Stomach (tissue), 9 donors: ENCODE results near the gene ETS1. TPM values are rescaled to one million over a fixed set of nuclear protein-coding genes. Genes with fewer than 3 reads are reported as not detected.

Experiments used
- DNase-seq, 2 donors: peaks; one replicate each; pipeline versions ENCODE4 v3.0.0 to v3.0.0-alpha.2; 2013 to 2019
- H3K27ac ChIP-seq, 5 donors: fragments of 200-600 bp in 4 of 5; sonication (generic) in 4 of 5; one replicate each; pipeline ENCODE4 v1.5.1; 2013 to 2019; ENCODE audit warnings: mild to moderate bottlenecking in 1 of 5, moderate library complexity in 1 of 5
- H3K27me3 ChIP-seq, 3 donors: fragments of 200-600 bp; sonication (generic); one replicate each; pipeline ENCODE4 v1.5.1; 2017 to 2019; ENCODE audit warnings: mixed run types in 1 of 3
- H3K36me3 ChIP-seq, 4 donors: fragments of 200-600 bp; sonication (generic); 1 replicate in 3 of 4; 2 replicates in 1 of 4; pipeline ENCODE4 v1.5.1; 2016 to 2019
- H3K4me1 ChIP-seq, 4 donors: fragments of 200-600 bp; sonication (generic); one replicate each; pipeline ENCODE4 v1.5.1; 2016 to 2019
- H3K4me3 ChIP-seq, 4 donors: fragments of 200-600 bp; sonication (generic) in 3 of 4; one replicate each; pipeline ENCODE4 v1.5.1; 2016 to 2019; ENCODE audit warnings: mild to moderate bottlenecking in 1 of 4
- H3K9me3 ChIP-seq, 4 donors: fragments of 200-600 bp; sonication (generic); one replicate each; pipeline ENCODE4 v1.5.1; 2016 to 2019
- CTCF ChIP-seq, 7 experiments: fragments of 450-650 bp in 4 of 7; fragments of 200-600 bp in 3 of 7; sonication (generic) in 3 of 7; IDR thresholded peaks; one replicate each; pipeline ENCODE4 v1.5.1; 2016 to 2019; ENCODE audit warnings: antibody characterized with exemption in 7 of 7, control low read depth in 2 of 7, mild to moderate bottlenecking in 1 of 7
- EP300 ChIP-seq: sonication (generic); formaldehyde crosslinking; IDR thresholded peaks from one replicate; pipeline ENCODE4 v1.6.1; 2017; ENCODE audit warnings: antibody characterized with exemption
- POLR2A ChIP-seq, 4 donors: fragments of 450-650 bp; IDR thresholded peaks; one replicate each; pipeline ENCODE4 v1.6.1; 2016; ENCODE audit warnings: antibody characterized with exemption in 4 of 4, control low read depth in 2 of 4, mild to moderate bottlenecking in 1 of 4, moderate library complexity in 1 of 4
- POLR2AphosphoS5 ChIP-seq, 3 donors: sonication (generic); formaldehyde crosslinking; IDR thresholded peaks; one replicate each; pipeline ENCODE4 v1.6.1; 2016; ENCODE audit warnings: antibody characterized with exemption in 3 of 3
- WGBS, 5 donors: extraction: QIAGEN DNeasy Blood & Tissue Kit in 3 of 5; methylation state at CpG; one replicate each; pipeline versions ENCODE4 v1.1.5 to v1.1.7; 2013 to 2018; 5-methylcytosine and 5-hydroxymethylcytosine counted together
- intact Hi-C: fragments of 100-400 bp; cut with DNase I; formaldehyde crosslinking; loops from one replicate; pipeline ENCODE4 v1.15.1; 2023; ENCODE audit warnings: low total_unique reads
- polyA plus RNA-seq, 3 donors: library from polyadenylated mRNA; stranded (reverse); fragments of 200-250 nt; gene quantifications; one replicate each; pipeline ENCODE4 v1.2.3, GENCODE V29; 2013
- total RNA-seq, 5 donors: library from RNA; depleted of rRNA; stranded (reverse); fragments of >200 nt; gene quantifications; one replicate each; pipeline versions ENCODE4 v1.1.0 to v1.2.3, GENCODE V29; 2014 to 2016
- donor health status: healthy with polysubstance abuse.
- donor health status: Bipolar disorder and iron deficiency.
- donor health status: healthy.

ETS1 gene
- total and polyA plus RNA-seq, 8 donors: 7.0 to 72.5 (median 22.5) TPM

GRCh38 chr11:128607819-128608218 is 20.5 kb upstream of the ETS1 start:
- peak overlapping the region in 3 of 5 donors; percentile 1 to 50 (median 47) for H3K27ac ChIP-seq
- intact Hi-C loops: no loop called here
- H3K4me3 ChIP-seq: no peak overlapping the region
- 35 to 58% (median 48%) methylated on average over 5 of the region's 5 CpGs for WGBS, 5 donors
- peaks cover 0 to 32% (median 13%) of the 10 kb centered on the region in 4 donors for H3K4me1 ChIP-seq
- TF ChIP-seq CTCF (IDR thresholded peaks at IDR 0.05): no peak
- TF ChIP-seq POLR2AphosphoS5 (IDR thresholded peaks at IDR 0.05): peak in 2 of 3 donors; percentile 21 to 39
- DNase-seq: peak; percentile 43 to 78
- H3K27me3 ChIP-seq: no peaks in the 10 kb centered on the region
- no peaks in the 10 kb centered on the region for H3K9me3 ChIP-seq
- H3K36me3 ChIP-seq: no peaks in the 10 kb centered on the region

- WGBS, 5 donors: 70 to 84% (median 78%) methylated on average over 5 of the region's 5 CpGs
- H3K9me3 ChIP-seq: no peaks in the 10 kb centered on the region
- H3K27me3 ChIP-seq: no peaks in the 10 kb centered on the region
- intact Hi-C loops: no loop called here
- peak overlapping the region in 1 of 5 donors; percentile 9 for H3K27ac ChIP-seq
- TF ChIP-seq EP300 (no peak), POLR2AphosphoS5 (IDR thresholded peaks at IDR 0.05) (no peak), CTCF (IDR thresholded peaks at IDR 0.05) (no peak), POLR2A (IDR thresholded peaks at IDR 0.05) (no peak)
- no peaks in the 10 kb centered on the region for H3K36me3 ChIP-seq
- DNase-seq: peak in 1 of 2 donors; percentile 47
- H3K4me1 ChIP-seq: peaks cover 0 to 20% (median 5%) of the 10 kb centered on the region in 4 donors
- H3K4me3 ChIP-seq: no peak overlapping the region
These were observed 17.4 kb upstream of the ETS1 start for GRCh38 chr11:128604723-128605122.

- peak in 1 of 2 donors; percentile 40 for DNase-seq
- WGBS, 5 donors: 66 to 75% (median 70%) methylated on average over 5 of the region's 5 CpGs
- TF ChIP-seq CTCF (IDR thresholded peaks at IDR 0.05) (peak in 1 of 7 experiments; percentile 13), POLR2A (IDR thresholded peaks at IDR 0.05) (no peak)
- Histone ChIP-seq H3K9me3 (no peaks in the 10 kb centered on the region), H3K27me3 (no peaks in the 10 kb centered on the region), H3K4me1 (peaks cover 0 to 20% (median 5%) of the 10 kb centered on the region in 4 donors), H3K4me3 (no peak overlapping the region), H3K27ac (peak overlapping the region in 1 of 5 donors; percentile 9), H3K36me3 (no peaks in the 10 kb centered on the region)
- intact Hi-C loops: no loop called here
These were observed 16.5 kb upstream of the ETS1 start for GRCh38 chr11:128603752-128604414.

- Histone ChIP-seq H3K9me3 (no peaks in the 10 kb centered on the region), H3K27me3 (no peaks in the 10 kb centered on the region), H3K4me1 (peaks cover 0 to 13% (median 3%) of the 10 kb centered on the region in 4 donors), H3K36me3 (no peaks in the 10 kb centered on the region), H3K27ac (no peak overlapping the region), H3K4me3 (no peak overlapping the region)
- DNase-seq: no peak
- 81 to 90% (median 86%) methylated on average over 3 of the region's 3 CpGs for WGBS, 5 donors
- TF ChIP-seq POLR2AphosphoS5 (IDR thresholded peaks at IDR 0.05): no peak
- intact Hi-C loops: no loop called here
These were observed 15.8 kb upstream of the ETS1 start for GRCh38 chr11:128603003-128603696.

- no peak for TF ChIP-seq POLR2AphosphoS5 (IDR thresholded peaks at IDR 0.05)
- TF ChIP-seq CTCF (IDR thresholded peaks at IDR 0.05): no peak
- TF ChIP-seq EP300: no peak
- TF ChIP-seq POLR2A (IDR thresholded peaks at IDR 0.05): no peak
- H3K27me3 ChIP-seq: no peaks in the 10 kb centered on the region
- H3K4me3 ChIP-seq: no peak overlapping the region
- no peak for DNase-seq
- intact Hi-C loops: no loop called here
- H3K27ac ChIP-seq: no peak overlapping the region
- no peaks in the 10 kb centered on the region for H3K36me3 ChIP-seq
- no peaks in the 10 kb centered on the region for H3K9me3 ChIP-seq
- no peaks in the 10 kb centered on the region for H3K4me1 ChIP-seq
- WGBS, 5 donors: 68 to 87% (median 79%) methylated on average over 1 of the region's 1 CpG
These were observed 12.4 kb upstream of the ETS1 start for GRCh38 chr11:128599729-128600128.
